Panc1 (cell line): Measurements from ENCODE around the gene POLDIP3. TPM values are rescaled to one million over a fixed set of nuclear protein-coding genes. Genes with fewer than 3 reads are reported as not detected.

Experiments used
- ATAC-seq: fragments of 200-7000 bp; cut with Tn5 transposase; 2 replicates; pipeline ENCODE4 v1.9.1; 2020; ENCODE audit warnings: mild to moderate bottlenecking, moderate library complexity
- BruUV-seq: library from RNA; stranded (reverse); fragments of 400-500 nt; replicated peaks from 2 replicates; lab custom pipeline; 2021; lab: Mats Ljungman, UMichigan
- CTCF ChIA-PET: fragments of 300-600 bp; sonication (Branson Sonifier 250); formaldehyde crosslinking; loops from one replicate; lab custom pipeline; 2022; ENCODE audit warnings: antibody characterized with exemption; lab: Charles Lee
- POLR2A ChIA-PET: fragments of 300-600 bp; sonication (Branson Sonifier 250); formaldehyde crosslinking; loops from one replicate; lab custom pipeline; 2022; ENCODE audit warnings: antibody characterized with exemption; lab: Charles Lee
- DNase-seq: peaks from one replicate; pipeline ENCODE4 v3.0.0-alpha.2; 2010; ENCODE audit warnings: low read depth, low spot score
- H3K27ac ChIP-seq: 2 replicates; pipeline ENCODE4 v1.5.1; 2011; ENCODE audit warnings: mild to moderate bottlenecking, low read length, inconsistent platforms
- H3K27me3 ChIP-seq: fragments of 200-500 bp; sonication (Bioruptor generic); 2 replicates; pipeline ENCODE4 v1.6.0; 2014; ENCODE audit warnings: low read length, inconsistent platforms; ENCODE audit not compliant: control insufficient read depth, insufficient read depth
- H3K36me3 ChIP-seq: fragments of 200-500 bp; sonication (Bioruptor generic); 2 replicates; pipeline ENCODE4 v1.5.1; 2014; ENCODE audit warnings: inconsistent platforms, mild to moderate bottlenecking, low read length, moderate library complexity; ENCODE audit not compliant: control insufficient read depth, insufficient read depth
- H3K4me1 ChIP-seq: 2 replicates; pipeline ENCODE4 v1.5.1; 2011; ENCODE audit warnings: inconsistent platforms, mild to moderate bottlenecking, low read length, moderate library complexity; ENCODE audit not compliant: control insufficient read depth, insufficient read depth
- H3K4me3 ChIP-seq, 2 experiments: 2 replicates each; pipeline ENCODE4 v1.5.1; 2011 to 2012; ENCODE audit warnings: low read depth in 2 of 2, low read length in 2 of 2, mild to moderate bottlenecking in 2 of 2, inconsistent platforms in 1 of 2, moderate library complexity in 1 of 2
- H3K9me3 ChIP-seq: fragments of 200-500 bp; sonication (Bioruptor generic); 2 replicates; pipeline ENCODE4 v1.5.1; 2014; ENCODE audit warnings: low read depth, mild to moderate bottlenecking, inconsistent platforms, low read length, moderate library complexity; ENCODE audit not compliant: control insufficient read depth, insufficient read depth
- CTCF ChIP-seq: fragments of 450-650 bp; IDR thresholded peaks from 2 replicates; pipeline ENCODE4 v1.5.1; 2017; ENCODE audit warnings: mild to moderate bottlenecking
- POLR2AphosphoS5 ChIP-seq: IDR thresholded peaks from 2 replicates; pipeline ENCODE4 v1.6.1; 2012; ENCODE audit warnings: mild to moderate bottlenecking, low read depth, low read length, moderate library complexity
- REST ChIP-seq, 2 experiments: IDR thresholded peaks; 2 replicates each; pipeline ENCODE4 v1.6.1; 2011 to 2012; ENCODE audit warnings: low read depth in 2 of 2, control low read depth in 1 of 2, low read length in 1 of 2, mild to moderate bottlenecking in 1 of 2, moderate library complexity in 1 of 2; ENCODE audit not compliant: insufficient read depth in 1 of 2
- SIN3A ChIP-seq: IDR thresholded peaks from 2 replicates; pipeline ENCODE4 v1.6.1; 2012; ENCODE audit warnings: low read depth, mild to moderate bottlenecking, low read length, moderate library complexity, borderline replicate concordance; ENCODE audit not compliant: insufficient read depth
- TCF7L2 ChIP-seq: IDR thresholded peaks from 2 replicates; pipeline ENCODE4 v1.6.1; 2011; ENCODE audit warnings: mild to moderate bottlenecking, low read depth, low read length, inconsistent platforms
- in situ Hi-C: cut with HindIII; loops from 2 replicates; pipeline ENCODE4 v1.10.0; 2016; ENCODE audit warnings: low sequenced_read_pairs, low pct_unique_long_range_greater_than_20kb
- intact Hi-C: fragments of 100-400 bp; cut with micrococcal nuclease; formaldehyde crosslinking; loops from one replicate; pipeline ENCODE4 v1.10.0; 2022; ENCODE audit not compliant: unreplicated experiment
- total RNA-seq: library from RNA; stranded (reverse); gene quantifications from one replicate; pipeline ENCODE4 v1.2.1, GENCODE V29; 2021; ENCODE audit not compliant: unreplicated experiment

Gene POLDIP3
- total RNA-seq, 1 experiment from 2014 or later, result 46.6 TPM

- in situ Hi-C loops, result no loop called here
- ChIA-PET CTCF (no interaction called here), POLR2A (interaction anchor here (0.5 to 0.6 kb wide), 2 partner anchors 26 to 463 kb away, joined by 3 to 5 read pairs; no protein-coding TSS in a partner anchor)
- Histone ChIP-seq H3K27me3 (no peaks in the 10 kb centered on the region), H3K36me3 (no peaks in the 10 kb centered on the region; the same call in 1 of the 2 replicates), H3K4me1 (no peaks in the 10 kb centered on the region; the same call in none of the 2 replicates), H3K4me3 (no peak overlapping the region), H3K27ac (no peak overlapping the region), H3K9me3 (no peaks in the 10 kb centered on the region)
- BruUV-seq, result no TSS peak
- TF ChIP-seq TCF7L2 (no peak), POLR2AphosphoS5 (no peak), REST (IDR thresholded peaks at IDR 0.05; ENCODE audit: insufficient read depth in 1 of 2, low read depth in 2 of 2, low read length in 1 of 2) (no peak), CTCF (no peak), SIN3A (no peak)
- no peak for DNase-seq
- ATAC-seq, result no peak
- intact Hi-C loops, result no loop called here
Measured at GRCh38 chr22:42641801-42642413, 27.2 kb upstream of the POLDIP3 start.

- no TSS peak for BruUV-seq
- TF ChIP-seq POLR2AphosphoS5 (no peak), CTCF (no peak), SIN3A (no peak), TCF7L2 (no peak), REST (IDR thresholded peaks at IDR 0.05; ENCODE audit: insufficient read depth in 1 of 2, low read depth in 2 of 2, low read length in 1 of 2) (no peak)
- CTCF ChIA-PET, result no interaction called here
- Histone ChIP-seq H3K36me3 (no peaks in the 10 kb centered on the region; the same call in 1 of the 2 replicates), H3K27ac (no peak overlapping the region), H3K4me3 (no peak overlapping the region), H3K27me3 (no peaks in the 10 kb centered on the region), H3K9me3 (no peaks in the 10 kb centered on the region), H3K4me1 (peaks cover 6% of the 10 kb centered on the region; the same call in 1 of the 2 replicates)
- POLR2A ChIA-PET, result no interaction called here
- in situ Hi-C loops, result no loop called here
- DNase-seq (no peak), ATAC-seq (no peak)
- intact Hi-C loops, result no loop called here
Measured at GRCh38 chr22:42639541-42640241, 25.0 kb upstream of the POLDIP3 start.
